ENCODE results near the gene FLOT1. TPM values are rescaled to one million over a fixed set of nuclear protein-coding genes. Genes with fewer than 3 reads are reported as not detected.
"Not testable (repeated sequence)": the region's sequence is repeated elsewhere in the genome, so short reads cannot be mapped to it uniquely, and the experiment has no call there.

The FLOT1 gene
- total RNA-seq, 1 donor from 2014 or later, result 80.3 TPM

GRCh38 chr6:30722280-30723112, 20.0 kb downstream of the FLOT1 start:
- peaks cover 49% of the 10 kb centered on the region for H3K4me1 Mint-ChIP-seq
- H3K4me3 Mint-ChIP-seq, result peak overlapping the region; percentile 98
- Histone ChIP-seq H3K4me3 (peak overlapping the region; percentile 85), H3K9me3 (ENCODE audit: low read depth) (no peaks in the 10 kb centered on the region), H2AFZ (replicated peaks) (no peak overlapping the region), H3K27ac (no peak overlapping the region), H3K36me3 (peaks cover 4% of the 10 kb centered on the region), H3K4me1 (peaks cover 12% of the 10 kb centered on the region), H3K27me3 (no peaks in the 10 kb centered on the region), H3F3A (ENCODE audit: low read depth) (peaks cover 94% of the 10 kb centered on the region), H4K20me1 (ENCODE audit: low read depth) (peaks cover 60% of the 10 kb centered on the region), H3K79me2 (ENCODE audit: low read depth) (peaks cover 72% of the 10 kb centered on the region), H3K4me2 (peak overlapping the region; percentile 90), H3K9ac (peak overlapping the region; percentile 14)
- peaks cover 31% of the 10 kb centered on the region for H3K36me3 Mint-ChIP-seq
- peaks cover 13% of the 10 kb centered on the region for H3K27me3 Mint-ChIP-seq (ENCODE audit: insufficient read depth, low read depth)
- peak; percentile 76 for DNase-seq (ENCODE audit: low spot score)
- H3K27ac Mint-ChIP-seq, result peak overlapping the region; percentile 90
- TF ChIP-seq EZH2 (IDR thresholded peaks at IDR 0.05) (no peak), CTCF (IDR thresholded peaks at IDR 0.05) (peak; percentile 99), EZH2phosphoT487 (IDR thresholded peaks at IDR 0.05) (no peak)
- peaks cover 2% of the 10 kb centered on the region for H3K9me3 Mint-ChIP-seq

GRCh38 chr6:30722025-30722279, 20.5 kb downstream of the FLOT1 start:
- peaks cover 31% of the 10 kb centered on the region for H3K36me3 Mint-ChIP-seq

GRCh38 chr6:30721198-30722024, 21.1 kb downstream of the FLOT1 start:
- peak overlapping the region; percentile 99 for H3K27ac Mint-ChIP-seq
- H3K4me3 Mint-ChIP-seq, result peak overlapping the region; percentile 98
- H3K36me3 ChIP-seq, result peaks cover 4% of the 10 kb centered on the region
- peaks cover 60% of the 10 kb centered on the region for H3K4me1 Mint-ChIP-seq
- peaks cover 14% of the 10 kb centered on the region for H3K4me1 ChIP-seq
- peak; percentile 96 for DNase-seq (ENCODE audit: low spot score)
- H3K27ac ChIP-seq, result peak overlapping the region; percentile 85
- peaks cover 2% of the 10 kb centered on the region for H3K9me3 Mint-ChIP-seq
- peak overlapping the region; percentile 90 for H3K4me2 ChIP-seq
- no peak overlapping the region for H2AFZ ChIP-seq (replicated peaks)
- H3K79me2 ChIP-seq (ENCODE audit: low read depth), result peaks cover 79% of the 10 kb centered on the region
- peaks cover 49% of the 10 kb centered on the region for H4K20me1 ChIP-seq (ENCODE audit: low read depth)
- H3K9me3 ChIP-seq (ENCODE audit: low read depth), result no peaks in the 10 kb centered on the region
- H3K36me3 Mint-ChIP-seq, result peaks cover 32% of the 10 kb centered on the region
- peak; percentile 48 for TF ChIP-seq CTCF (IDR thresholded peaks at IDR 0.05)
- TF ChIP-seq EZH2phosphoT487 (IDR thresholded peaks at IDR 0.05), result no peak
- peak overlapping the region; percentile 90 for H3K9ac ChIP-seq
- peaks cover 13% of the 10 kb centered on the region for H3K27me3 Mint-ChIP-seq (ENCODE audit: insufficient read depth, low read depth)
- peaks cover 83% of the 10 kb centered on the region for H3F3A ChIP-seq (ENCODE audit: low read depth)
- H3K27me3 ChIP-seq, result no peaks in the 10 kb centered on the region
- H3K4me3 ChIP-seq, result peak overlapping the region; percentile 85

More at GRCh38 chr6:30722025-30722279, 20.5 kb downstream of the FLOT1 start:
- not testable (repeated sequence) for H3K27me3 ChIP-seq; H3K27ac ChIP-seq; DNase-seq (ENCODE audit: low spot score); H3K9me3 ChIP-seq (ENCODE audit: low read depth); H2AFZ ChIP-seq (replicated peaks); H3K9me3 Mint-ChIP-seq; H3K36me3 ChIP-seq
- peak overlapping the region; percentile 85 for H3K4me3 ChIP-seq
- H3K4me1 Mint-ChIP-seq, result peaks cover 55% of the 10 kb centered on the region
- peaks cover 12% of the 10 kb centered on the region for H3K4me1 ChIP-seq
- H3F3A ChIP-seq (ENCODE audit: low read depth), result peaks cover 89% of the 10 kb centered on the region
- H3K27ac Mint-ChIP-seq, result peak overlapping the region; percentile 37
- peaks cover 13% of the 10 kb centered on the region for H3K27me3 Mint-ChIP-seq (ENCODE audit: insufficient read depth, low read depth)
- H4K20me1 ChIP-seq (ENCODE audit: low read depth), result peaks cover 54% of the 10 kb centered on the region
- H3K4me3 Mint-ChIP-seq, result peak overlapping the region; percentile 98
- H3K4me2 ChIP-seq, result peak overlapping the region; percentile 90
- H3K9ac ChIP-seq, result peak overlapping the region; percentile 14
- peaks cover 73% of the 10 kb centered on the region for H3K79me2 ChIP-seq (ENCODE audit: low read depth)
